GM21576 (cell line): ENCODE results near the gene BAIAP2.
"Not testable (repeated sequence)": the region's sequence is repeated elsewhere in the genome, so short reads cannot be mapped to it uniquely, and the experiment has no call there.

Source experiments
- ATAC-seq: cut with Tn5 transposase; IDR thresholded peaks from one replicate; pipeline ENCODE4 v1.9.1; 2021; ENCODE audit warnings: mild to moderate bottlenecking, moderate library complexity; ENCODE audit not compliant: unreplicated experiment

Gene BAIAP2

GRCh38 chr17:81000631-81001357 lies 34.2 kb upstream of the BAIAP2 start:
- ATAC-seq = no peak

- ATAC-seq = no peak
Measured at GRCh38 chr17:81002013-81002384, 33.0 kb upstream of the BAIAP2 start.

- ATAC-seq = no peak
Measured at GRCh38 chr17:81002409-81003361, 32.3 kb upstream of the BAIAP2 start.

GRCh38 chr17:81003711-81004475 lies 31.1 kb upstream of the BAIAP2 start:
- ATAC-seq = no peak

GRCh38 chr17:81006891-81007290 lies 28.1 kb upstream of the BAIAP2 start:
- ATAC-seq = no peak

GRCh38 chr17:81008140-81008539 lies 26.8 kb upstream of the BAIAP2 start:
- ATAC-seq = no peak

- no peak for ATAC-seq
Measured at GRCh38 chr17:81009136-81009535, 25.8 kb upstream of the BAIAP2 start.

- no peak for ATAC-seq
Measured at GRCh38 chr17:81010935-81011334, 24.0 kb upstream of the BAIAP2 start.

- no peak for ATAC-seq
Measured at GRCh38 chr17:81011951-81012350, 23.0 kb upstream of the BAIAP2 start.

- ATAC-seq = no peak
Measured at GRCh38 chr17:81012574-81013447, 22.1 kb upstream of the BAIAP2 start.

GRCh38 chr17:81013642-81014041 lies 21.3 kb upstream of the BAIAP2 start:
- no peak for ATAC-seq

GRCh38 chr17:81015136-81015535 lies 19.8 kb upstream of the BAIAP2 start:
- no peak for ATAC-seq

GRCh38 chr17:81016575-81016974 lies 18.4 kb upstream of the BAIAP2 start:
- no peak for ATAC-seq

GRCh38 chr17:81017330-81017729 lies 17.6 kb upstream of the BAIAP2 start:
- not testable (repeated sequence) for ATAC-seq

GRCh38 chr17:81018044-81018802 lies 16.7 kb upstream of the BAIAP2 start:
- ATAC-seq = no peak

GRCh38 chr17:81019563-81020442 lies 15.1 kb upstream of the BAIAP2 start:
- no peak for ATAC-seq

- ATAC-seq = no peak
Measured at GRCh38 chr17:81020443-81020766, 14.5 kb upstream of the BAIAP2 start.

GRCh38 chr17:81020767-81021497 lies 14.0 kb upstream of the BAIAP2 start:
- no peak for ATAC-seq
